ENCODE measurements around the gene EGR1. TPM values are rescaled to one million over a fixed set of nuclear protein-coding genes. Genes with fewer than 3 reads are reported as not detected.

The EGR1 gene
- total RNA-seq, 4 donors from 2014 or later: 130 to 445 (median 257) TPM

- Histone ChIP-seq H3K9me3 (no peaks in the 10 kb centered on the region), H3K36me3 (peaks cover 31% of the 10 kb centered on the region), H3K27me3 (no peaks in the 10 kb centered on the region), H3K4me1 (peaks cover 22% of the 10 kb centered on the region), H3K27ac (no peak within 1 kb of the TSS), H3K4me3 (peak within 1 kb of the TSS; percentile 54)
- 0% methylated on average over 10 of the region's 65 CpGs for WGBS
- TF ChIP-seq CTCF (IDR thresholded peaks at IDR 0.05) (no peak), POLR2A (IDR thresholded peaks at IDR 0.05) (no peak), POLR2AphosphoS5 (IDR thresholded peaks at IDR 0.05) (no peak), EP300 (IDR thresholded peaks at IDR 0.05) (no peak)
- DNase-seq (ENCODE audit: low spot score in 2 of 2): no peak
Observed at GRCh38 chr5:138438724-138439476, 26.4 kb upstream of the EGR1 start, which contains the start of gene REEP2. Gene REEP2 (plus strand): TSS chr5:138439057. CDS start chr5:138439209, 152 bp downstream.

- Histone ChIP-seq H3K27ac (no peak overlapping the region), H3K4me1 (peaks cover 22% of the 10 kb centered on the region), H3K9me3 (no peaks in the 10 kb centered on the region), H3K4me3 (peak overlapping the region; percentile 54), H3K36me3 (peaks cover 24% of the 10 kb centered on the region), H3K27me3 (no peaks in the 10 kb centered on the region)
- no peak for TF ChIP-seq POLR2AphosphoS5 (IDR thresholded peaks at IDR 0.05)
- TF ChIP-seq EP300 (IDR thresholded peaks at IDR 0.05): no peak
- TF ChIP-seq CTCF (IDR thresholded peaks at IDR 0.05): no peak
- no peak for TF ChIP-seq POLR2A (IDR thresholded peaks at IDR 0.05)
- 41% methylated on average over 14 of the region's 20 CpGs for WGBS
- no peak for DNase-seq (ENCODE audit: low spot score in 2 of 2)
Observed at GRCh38 chr5:138439477-138440158, 25.7 kb upstream of the EGR1 start.

GRCh38 chr5:138440159-138441073 is 24.9 kb upstream of the EGR1 start:
- 79% methylated on average over 15 of the region's 17 CpGs for WGBS
- Histone ChIP-seq H3K27me3 (no peaks in the 10 kb centered on the region), H3K4me3 (no peak overlapping the region), H3K4me1 (peaks cover 22% of the 10 kb centered on the region), H3K36me3 (peaks cover 16% of the 10 kb centered on the region), H3K9me3 (no peaks in the 10 kb centered on the region), H3K27ac (no peak overlapping the region)
- TF ChIP-seq POLR2A (IDR thresholded peaks at IDR 0.05): no peak
- no peak for DNase-seq (ENCODE audit: low spot score in 2 of 2)

GRCh38 chr5:138441221-138441620 is 24.1 kb upstream of the EGR1 start:
- Histone ChIP-seq H3K4me1 (peaks cover 22% of the 10 kb centered on the region), H3K36me3 (peaks cover 8% of the 10 kb centered on the region), H3K27ac (no peak overlapping the region), H3K9me3 (no peaks in the 10 kb centered on the region), H3K4me3 (no peak overlapping the region), H3K27me3 (no peaks in the 10 kb centered on the region)
- WGBS: 89% methylated on average over 8 of the region's 9 CpGs
- TF ChIP-seq POLR2AphosphoS5 (IDR thresholded peaks at IDR 0.05) (no peak), EP300 (IDR thresholded peaks at IDR 0.05) (no peak)
- no peak for DNase-seq (ENCODE audit: low spot score in 2 of 2)

- 89% methylated on average over 13 of the region's 13 CpGs for WGBS
- Histone ChIP-seq H3K36me3 (no peaks in the 10 kb centered on the region), H3K4me1 (peaks cover 10% of the 10 kb centered on the region), H3K27me3 (no peaks in the 10 kb centered on the region), H3K9me3 (no peaks in the 10 kb centered on the region), H3K4me3 (no peak overlapping the region), H3K27ac (no peak overlapping the region)
- TF ChIP-seq CTCF (IDR thresholded peaks at IDR 0.05): no peak
- no peak for TF ChIP-seq POLR2A (IDR thresholded peaks at IDR 0.05)
- no peak for TF ChIP-seq POLR2AphosphoS5 (IDR thresholded peaks at IDR 0.05)
- no peak for TF ChIP-seq EP300 (IDR thresholded peaks at IDR 0.05)
- peak in 1 of 2 donors; percentile 69 for DNase-seq (ENCODE audit: low spot score in 2 of 2)
Observed at GRCh38 chr5:138444078-138444773, 21.1 kb upstream of the EGR1 start.

Measured in suprapubic skin (tissue), 4 donors.